ENCODE measurements around the gene KLHL25.

The KLHL25 gene

DNA sequence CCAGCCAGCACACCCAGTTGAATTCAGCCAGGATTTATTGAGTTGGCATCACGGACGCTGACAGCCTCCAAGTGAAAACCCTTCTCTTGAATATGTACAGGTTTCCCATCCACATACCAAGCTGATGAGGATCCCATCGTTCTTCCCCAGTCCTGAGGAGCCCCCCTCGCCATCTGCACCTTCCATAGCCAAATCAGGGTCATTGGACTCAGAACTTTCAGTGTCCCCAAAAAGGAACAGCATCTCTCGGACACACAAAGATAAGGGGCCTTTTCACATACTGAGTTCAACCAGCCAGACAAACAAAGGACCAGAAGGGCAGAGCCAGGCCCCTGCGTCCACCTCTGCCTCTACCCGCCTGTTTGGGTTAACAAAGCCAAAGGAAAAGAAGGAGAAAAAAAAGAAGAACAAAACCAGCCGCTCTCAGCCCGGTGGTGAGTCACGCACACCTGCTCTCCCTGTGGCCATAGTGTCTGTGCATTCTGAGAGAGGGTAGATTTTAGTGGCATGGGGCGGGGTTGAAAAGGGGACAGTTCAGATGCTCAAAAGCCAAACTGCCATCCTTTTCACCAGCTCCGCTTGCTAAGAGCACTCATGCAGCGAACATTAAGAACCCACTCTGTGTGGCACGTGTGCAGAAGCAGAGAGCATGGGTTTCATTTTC lies 51.2 kb downstream of the KLHL25 start:
- DNase-seq, result no peak

GRCh38 chr15:85742186-85742821 lies 52.4 kb downstream of the KLHL25 start:
- DNase-seq, result peak in 1 of 2 donors; percentile 6

- no peak for DNase-seq
Measured at GRCh38 chr15:85741662-85742061, 53.1 kb downstream of the KLHL25 start.

- no peak for DNase-seq
Measured at GRCh38 chr15:85741021-85741421, 53.7 kb downstream of the KLHL25 start.

DNA sequence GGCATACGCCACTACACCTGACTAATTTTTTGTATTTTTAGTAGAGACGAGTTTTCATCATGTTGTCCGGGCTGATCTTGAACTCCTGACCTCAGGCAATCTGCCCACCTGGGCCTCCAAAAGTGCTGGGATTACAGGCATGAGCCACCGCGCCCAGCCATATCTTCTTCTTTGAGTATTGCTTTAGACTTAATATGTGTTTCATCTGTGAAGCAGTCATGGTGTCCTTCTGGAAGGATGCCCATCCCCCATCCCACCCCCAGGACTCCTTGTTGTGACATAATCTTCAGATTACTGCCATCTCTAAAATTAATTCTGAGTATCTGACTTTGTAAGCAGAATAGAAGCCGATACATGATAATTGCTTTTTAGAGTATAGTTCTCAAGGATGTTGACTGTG lies 57.7 kb downstream of the KLHL25 start:
- no peak for DNase-seq

DNA sequence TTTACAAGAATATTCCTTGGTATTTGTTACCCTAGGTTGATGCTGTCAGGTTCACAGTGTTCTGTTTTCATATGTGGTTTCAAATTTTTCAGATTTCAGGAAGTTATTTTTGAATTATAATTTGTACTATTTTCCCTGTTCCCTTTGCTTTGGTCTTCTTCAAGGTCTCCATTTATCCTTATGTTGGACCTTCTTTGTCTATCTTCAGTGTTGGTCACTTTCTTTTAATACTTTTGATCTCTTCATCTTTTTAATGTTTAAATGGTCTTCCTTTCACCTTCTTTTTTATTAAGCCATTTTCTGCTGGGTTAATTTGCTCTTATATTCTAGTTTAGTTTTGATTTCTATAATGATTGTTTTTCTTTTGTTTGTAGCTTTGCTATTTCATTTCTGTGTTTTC lies 61.3 kb downstream of the KLHL25 start:
- no peak for DNase-seq

- peak; percentile 44 to 83 for DNase-seq
Measured at GRCh38 chr15:85730001-85730820, 64.5 kb downstream of the KLHL25 start.

- no peak for DNase-seq
Measured at GRCh38 chr15:85727068-85727467, 67.7 kb downstream of the KLHL25 start.

- no peak for DNase-seq
Measured at GRCh38 chr15:85726454-85726853, 68.3 kb downstream of the KLHL25 start.

DNA sequence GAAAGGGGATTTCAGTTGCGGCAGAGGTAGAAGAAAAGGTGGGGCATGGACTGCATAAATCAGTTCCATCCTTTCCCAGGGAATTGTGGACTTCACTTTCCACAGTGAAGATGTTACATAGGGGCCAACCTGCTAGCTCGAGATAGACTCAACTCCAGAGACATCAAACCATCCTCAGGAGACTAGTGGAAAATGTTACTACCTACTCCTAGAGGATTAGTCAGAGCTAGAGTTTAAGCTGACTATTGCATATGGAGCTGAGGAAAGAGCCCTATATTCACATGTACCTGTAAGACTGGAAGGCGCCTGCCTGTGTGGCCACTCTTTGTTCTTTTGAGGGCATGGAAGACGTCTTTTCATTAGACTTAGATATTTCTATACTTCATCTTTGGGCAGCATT lies 69.2 kb downstream of the KLHL25 start:
- no peak for DNase-seq

DNA sequence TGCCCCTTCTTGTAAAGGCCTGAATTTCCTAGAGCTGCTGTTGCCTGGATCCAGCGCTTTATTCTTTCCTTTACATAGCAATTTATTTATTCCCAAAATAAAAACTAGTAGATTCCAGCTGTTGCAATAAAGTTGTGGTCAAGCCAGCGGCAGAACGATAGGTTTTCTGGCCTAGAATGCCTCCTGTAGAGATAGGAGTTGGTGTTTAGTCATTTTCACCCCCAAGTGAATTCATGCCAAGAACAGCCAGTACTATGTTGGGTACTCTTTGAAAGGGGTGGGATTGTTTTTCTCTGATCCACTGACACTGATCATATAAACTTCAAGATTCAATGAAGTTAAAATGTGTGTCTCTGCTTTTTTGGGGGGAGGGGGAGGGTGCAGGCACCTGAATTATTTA lies 69.7 kb downstream of the KLHL25 start:
- no peak for DNase-seq

DNA sequence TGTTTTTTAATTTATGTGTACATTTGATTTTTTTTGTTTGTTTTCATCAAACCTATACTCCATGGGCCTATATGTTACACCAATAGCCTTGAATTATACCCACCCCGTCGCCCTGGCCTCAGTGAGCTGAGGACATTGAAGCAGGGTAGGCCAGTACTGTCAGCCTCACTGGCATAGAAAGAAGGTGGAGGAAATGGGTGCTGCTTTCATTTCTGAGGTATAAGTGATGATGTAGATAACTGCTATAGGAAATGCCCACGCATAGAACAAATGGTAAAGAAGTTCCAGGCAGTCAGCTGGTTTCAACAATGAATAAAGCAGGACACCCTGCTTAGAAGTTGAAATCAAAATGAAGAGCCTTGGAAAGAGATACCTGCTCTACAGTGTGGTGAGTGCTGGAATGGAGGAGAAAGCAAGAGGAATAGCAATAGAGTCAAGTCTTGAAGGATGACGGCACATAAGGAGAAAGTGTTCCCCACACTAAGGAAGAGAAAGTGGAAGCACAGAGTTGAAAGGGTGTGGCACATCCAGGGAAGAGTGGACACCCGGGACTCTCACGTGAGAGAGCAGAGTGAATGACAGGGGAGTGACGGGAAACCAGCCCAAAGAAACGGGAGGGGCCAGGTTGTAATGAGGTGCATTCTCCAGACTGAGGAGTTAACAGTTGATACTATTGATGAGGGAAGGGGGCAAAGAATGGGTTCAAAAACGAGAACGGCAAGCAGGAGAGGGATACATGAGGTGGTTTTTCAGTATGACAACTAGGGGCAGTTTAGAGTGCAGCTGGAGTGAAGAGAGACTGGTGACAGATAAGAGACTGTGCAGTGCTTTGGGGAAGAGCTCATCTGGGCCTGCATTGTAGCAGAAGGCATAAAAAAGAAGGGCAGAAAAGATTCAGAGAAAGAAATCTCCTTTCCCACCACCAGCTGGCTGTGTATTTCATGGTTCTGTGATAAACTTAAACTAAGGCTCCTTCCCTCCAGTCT lies 70.5 kb downstream of the KLHL25 start:
- DNase-seq, result no peak

DNA sequence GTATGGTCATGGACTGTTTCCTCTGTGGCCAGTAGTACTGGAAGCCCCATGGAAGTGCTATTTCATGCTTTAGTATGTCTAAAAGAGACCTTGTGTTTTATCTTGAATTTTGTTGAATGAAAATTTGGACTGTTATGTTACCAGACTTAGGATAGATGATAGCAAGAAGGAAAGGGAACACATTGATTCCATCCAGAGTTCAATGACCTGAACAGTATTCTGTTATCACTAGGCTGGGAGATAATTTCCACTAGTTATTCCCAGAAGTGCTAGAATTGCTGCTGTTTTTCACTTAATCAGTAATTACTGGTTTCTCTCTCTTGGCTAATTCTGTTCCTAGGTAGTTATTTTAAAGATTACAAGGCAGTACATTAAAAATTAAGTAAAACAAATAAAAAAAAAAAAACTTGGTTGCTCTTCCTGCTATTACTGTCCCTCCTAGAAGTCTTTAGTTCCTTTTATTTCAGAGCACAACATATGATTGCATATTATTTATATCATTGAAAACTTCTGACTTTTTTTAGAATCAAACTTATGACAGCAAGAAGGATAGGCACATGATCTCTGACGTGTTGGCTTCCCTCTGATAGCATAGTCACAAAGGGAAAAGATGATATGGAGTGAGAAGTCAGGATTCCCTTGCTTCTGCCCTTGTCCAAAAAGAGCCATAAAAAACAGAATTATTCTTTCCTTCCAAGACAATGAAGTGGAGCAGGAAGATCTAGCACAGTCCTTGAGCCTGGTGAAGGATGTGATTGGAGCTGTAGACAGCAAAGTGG lies 72.2 kb downstream of the KLHL25 start:
- DNase-seq, result peak in 1 of 2 donors; percentile 41

GRCh38 chr15:85718981-85719380 lies 75.7 kb downstream of the KLHL25 start:
- no peak for DNase-seq

DNA sequence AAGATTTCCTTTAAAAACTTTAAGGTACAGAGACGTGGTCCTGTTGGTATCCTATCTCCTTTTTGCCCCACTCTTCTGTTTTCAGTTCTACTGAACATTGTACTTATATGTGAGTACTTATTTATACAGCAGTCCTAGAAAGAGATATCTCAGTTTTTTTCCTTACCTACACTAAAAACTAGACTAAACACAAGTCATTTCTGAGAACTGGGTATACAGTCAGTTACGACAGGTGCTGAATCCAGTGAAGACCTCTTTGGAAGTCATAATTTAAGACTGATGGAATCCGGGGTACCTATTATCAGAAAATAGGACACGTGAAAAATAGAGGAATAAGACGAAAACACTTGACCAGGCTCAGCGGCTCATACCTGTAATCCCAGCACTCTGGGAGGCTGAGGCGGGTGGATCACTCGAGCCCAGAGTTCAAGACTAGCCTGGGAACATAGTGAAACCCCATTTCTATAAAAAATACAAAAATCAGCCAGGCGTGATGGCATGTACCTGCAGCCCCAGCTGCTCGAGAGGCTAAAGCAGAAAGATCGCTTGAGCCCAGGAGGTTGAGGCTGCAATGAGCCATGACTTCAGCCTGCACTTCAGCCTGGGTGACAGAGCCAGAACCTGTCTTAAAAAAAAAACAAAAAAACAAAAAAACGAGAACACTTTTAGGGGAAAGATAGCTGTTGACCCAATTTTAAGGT lies 76.3 kb downstream of the KLHL25 start:
- no peak for DNase-seq

GRCh38 chr15:85717212-85717611 lies 77.5 kb downstream of the KLHL25 start:
- DNase-seq, result no peak

GRCh38 chr15:85716261-85716660 lies 78.5 kb downstream of the KLHL25 start:
- no peak for DNase-seq

GRCh38 chr15:85711580-85712192 lies 83.0 kb downstream of the KLHL25 start:
- DNase-seq, result no peak

GRCh38 chr15:85710340-85710842 lies 84.3 kb downstream of the KLHL25 start:
- no peak for DNase-seq

Data from inflammatory macrophage treated with lipopolysaccharide for 1 hour (primary cell).